AG09309 (cell line): ENCODE results near the gene SERPINB10.

ENCODE experiments used
- DNase-seq: peaks from one replicate; pipeline ENCODE4 v3.0.0-alpha.2; 2010; ENCODE audit warnings: low read depth
- H3K4me3 ChIP-seq: 2 replicates; pipeline ENCODE4 v1.5.1; 2011; ENCODE audit warnings: mild to moderate bottlenecking, low read depth, low read length, moderate library complexity; ENCODE audit not compliant: control insufficient read depth
- CTCF ChIP-seq: IDR thresholded peaks from 2 replicates; pipeline ENCODE4 v1.5.1; 2011; ENCODE audit warnings: mild to moderate bottlenecking, low read depth, low read length, inconsistent platforms; ENCODE audit not compliant: insufficient read depth, control insufficient read depth; ENCODE audit errors: missing control alignments

SERPINB10 gene

GRCh38 chr18:63960891-63961290 lies 53.1 kb downstream of the SERPINB10 start:
- no peak overlapping the region for H3K4me3 ChIP-seq
- TF ChIP-seq CTCF: no peak
- DNase-seq: no peak

- H3K4me3 ChIP-seq: no peak overlapping the region
- DNase-seq: no peak
- TF ChIP-seq CTCF: no peak
Observed at GRCh38 chr18:63961435-63961980, 53.8 kb downstream of the SERPINB10 start.

- no peak for TF ChIP-seq CTCF
- no peak for DNase-seq
- no peak overlapping the region for H3K4me3 ChIP-seq
Observed at GRCh38 chr18:63962137-63962536, 54.4 kb downstream of the SERPINB10 start.

GRCh38 chr18:63963615-63964256 lies 56.0 kb downstream of the SERPINB10 start:
- DNase-seq: no peak
- TF ChIP-seq CTCF: peak; percentile 94
- H3K4me3 ChIP-seq: no peak overlapping the region

- no peak for DNase-seq
- no peak overlapping the region for H3K4me3 ChIP-seq
- no peak for TF ChIP-seq CTCF
Observed at GRCh38 chr18:63964908-63965307, 57.1 kb downstream of the SERPINB10 start.

GRCh38 chr18:63965716-63966330 lies 58.1 kb downstream of the SERPINB10 start:
- no peak for DNase-seq
- no peak for TF ChIP-seq CTCF
- H3K4me3 ChIP-seq: no peak overlapping the region
